Activated T-helper 17 cell treated with anti-CD3 and anti-CD28 coated beads, Interleukin-2, amount 50 U/mL, for 72 hours (primary cell): ENCODE results near the gene MAPKBP1. TPM values are rescaled to one million over a fixed set of nuclear protein-coding genes. Genes with fewer than 3 reads are reported as not detected.
"Not testable (repeated sequence)": the region's sequence is repeated elsewhere in the genome, so short reads cannot be mapped to it uniquely, and the experiment has no call there.

Source experiments
- ATAC-seq: fragments of 150-1000 bp; cut with Tn5 transposase; replicated peaks from 2 replicates; pipeline ENCODE4 v1.10.0; 2021; ENCODE audit warnings: mild to moderate bottlenecking, moderate library complexity
- H3K27ac Mint-ChIP-seq: one replicate; pipeline ENCODE4 v1.8.0; 2022; ENCODE audit warnings: mixed read lengths
- H3K27me3 Mint-ChIP-seq: one replicate; pipeline ENCODE4 v1.8.0; 2022; ENCODE audit warnings: mixed read lengths
- H3K36me3 Mint-ChIP-seq: one replicate; pipeline ENCODE4 v1.8.0; 2022; ENCODE audit warnings: low read depth, mild to moderate bottlenecking, mixed read lengths
- H3K4me1 Mint-ChIP-seq: one replicate; pipeline ENCODE4 v1.8.0; 2022; ENCODE audit warnings: mixed read lengths
- H3K4me3 Mint-ChIP-seq: one replicate; pipeline ENCODE4 v1.8.0; 2022; ENCODE audit warnings: mild to moderate bottlenecking, mixed read lengths
- H3K9me3 Mint-ChIP-seq: one replicate; pipeline ENCODE4 v1.8.0; 2022; ENCODE audit warnings: mixed read lengths
- total RNA-seq, 2 donors: library from RNA; stranded (reverse); gene quantifications; one replicate each; pipeline ENCODE4 v1.2.3, GENCODE V29; 2022

The MAPKBP1 gene, protein sequence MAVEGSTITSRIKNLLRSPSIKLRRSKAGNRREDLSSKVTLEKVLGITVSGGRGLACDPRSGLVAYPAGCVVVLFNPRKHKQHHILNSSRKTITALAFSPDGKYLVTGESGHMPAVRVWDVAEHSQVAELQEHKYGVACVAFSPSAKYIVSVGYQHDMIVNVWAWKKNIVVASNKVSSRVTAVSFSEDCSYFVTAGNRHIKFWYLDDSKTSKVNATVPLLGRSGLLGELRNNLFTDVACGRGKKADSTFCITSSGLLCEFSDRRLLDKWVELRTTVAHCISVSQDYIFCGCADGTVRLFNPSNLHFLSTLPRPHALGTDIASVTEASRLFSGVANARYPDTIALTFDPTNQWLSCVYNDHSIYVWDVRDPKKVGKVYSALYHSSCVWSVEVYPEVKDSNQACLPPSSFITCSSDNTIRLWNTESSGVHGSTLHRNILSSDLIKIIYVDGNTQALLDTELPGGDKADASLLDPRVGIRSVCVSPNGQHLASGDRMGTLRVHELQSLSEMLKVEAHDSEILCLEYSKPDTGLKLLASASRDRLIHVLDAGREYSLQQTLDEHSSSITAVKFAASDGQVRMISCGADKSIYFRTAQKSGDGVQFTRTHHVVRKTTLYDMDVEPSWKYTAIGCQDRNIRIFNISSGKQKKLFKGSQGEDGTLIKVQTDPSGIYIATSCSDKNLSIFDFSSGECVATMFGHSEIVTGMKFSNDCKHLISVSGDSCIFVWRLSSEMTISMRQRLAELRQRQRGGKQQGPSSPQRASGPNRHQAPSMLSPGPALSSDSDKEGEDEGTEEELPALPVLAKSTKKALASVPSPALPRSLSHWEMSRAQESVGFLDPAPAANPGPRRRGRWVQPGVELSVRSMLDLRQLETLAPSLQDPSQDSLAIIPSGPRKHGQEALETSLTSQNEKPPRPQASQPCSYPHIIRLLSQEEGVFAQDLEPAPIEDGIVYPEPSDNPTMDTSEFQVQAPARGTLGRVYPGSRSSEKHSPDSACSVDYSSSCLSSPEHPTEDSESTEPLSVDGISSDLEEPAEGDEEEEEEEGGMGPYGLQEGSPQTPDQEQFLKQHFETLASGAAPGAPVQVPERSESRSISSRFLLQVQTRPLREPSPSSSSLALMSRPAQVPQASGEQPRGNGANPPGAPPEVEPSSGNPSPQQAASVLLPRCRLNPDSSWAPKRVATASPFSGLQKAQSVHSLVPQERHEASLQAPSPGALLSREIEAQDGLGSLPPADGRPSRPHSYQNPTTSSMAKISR (N-terminal part only)
- total RNA-seq, result 10 to 100 TPM; 33.7 to 45.5 TPM

- H3K4me1 Mint-ChIP-seq, result peaks cover 46% of the 10 kb centered on the region
- H3K4me3 Mint-ChIP-seq, result peak within 1 kb of the TSS; percentile 85
- no peaks in the 10 kb centered on the region for H3K27me3 Mint-ChIP-seq
- no peaks in the 10 kb centered on the region for H3K9me3 Mint-ChIP-seq
- peaks cover 16% of the 10 kb centered on the region for H3K36me3 Mint-ChIP-seq
- peak; percentile 89 for ATAC-seq
- H3K27ac Mint-ChIP-seq, result peak within 1 kb of the TSS; percentile 77
These were observed at the start of gene MAPKBP1 for GRCh38 chr15:41774062-41774881. TSS of gene MAPKBP1 (plus strand) at chr15:41774484. CDS start at chr15:41775276, 792 bp downstream.

DNA sequence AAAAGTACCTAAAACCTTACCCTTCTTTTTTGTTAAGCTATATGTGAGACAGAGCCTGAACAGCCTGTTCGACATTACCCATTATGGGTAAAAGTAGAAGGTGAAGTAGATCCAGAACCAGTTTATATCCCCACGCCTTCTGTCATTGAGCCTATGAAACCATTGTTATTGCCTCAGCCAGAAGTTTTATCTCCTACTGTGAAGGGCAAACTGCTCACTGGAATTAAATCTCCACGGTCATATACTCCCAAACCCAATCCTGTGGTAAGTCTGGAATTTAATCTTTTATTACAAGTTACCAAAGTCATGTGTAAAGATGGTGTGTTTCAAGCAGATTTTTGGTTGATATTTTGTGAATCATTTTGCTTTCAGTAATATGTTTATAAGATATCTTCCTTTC lies 47.1 kb upstream of the MAPKBP1 start:
- Mint-ChIP-seq H3K27me3 (no peaks in the 10 kb centered on the region), H3K36me3 (peaks cover 42% of the 10 kb centered on the region), H3K9me3 (no peaks in the 10 kb centered on the region), H3K4me1 (no peaks in the 10 kb centered on the region), H3K27ac (no peak overlapping the region), H3K4me3 (no peak overlapping the region)
- ATAC-seq, result no peak

DNA sequence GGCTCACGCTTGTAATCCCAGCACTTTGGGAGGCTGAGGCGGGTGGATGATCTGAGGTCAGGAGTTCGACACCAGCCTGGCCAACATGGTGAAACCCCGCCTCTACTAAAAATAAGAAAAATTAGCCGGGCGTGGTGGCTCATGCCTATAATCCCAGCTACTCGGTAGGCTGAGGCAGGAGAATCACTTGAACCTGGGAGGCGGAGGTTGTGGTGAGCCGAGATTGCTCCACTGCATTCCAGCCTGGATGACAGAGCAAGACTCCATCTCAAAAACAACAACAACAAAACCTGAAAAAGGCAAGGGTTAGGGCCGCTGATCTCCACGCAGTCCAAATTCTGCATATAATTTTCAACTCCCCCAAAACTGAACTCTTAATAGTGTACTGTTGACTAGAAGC lies 46.2 kb upstream of the MAPKBP1 start:
- H3K27ac Mint-ChIP-seq, ATAC-seq, H3K27me3 Mint-ChIP-seq, H3K4me1 Mint-ChIP-seq, H3K9me3 Mint-ChIP-seq, H3K4me3 Mint-ChIP-seq: not testable (repeated sequence)
- H3K36me3 Mint-ChIP-seq, result peaks cover 52% of the 10 kb centered on the region

GRCh38 chr15:41730543-41730942 lies 43.7 kb upstream of the MAPKBP1 start:
- Mint-ChIP-seq H3K9me3 (no peaks in the 10 kb centered on the region), H3K27ac (no peak overlapping the region), H3K36me3 (peaks cover 65% of the 10 kb centered on the region), H3K4me1 (no peaks in the 10 kb centered on the region), H3K4me3 (no peak overlapping the region), H3K27me3 (no peaks in the 10 kb centered on the region)
- no peak for ATAC-seq

DNA sequence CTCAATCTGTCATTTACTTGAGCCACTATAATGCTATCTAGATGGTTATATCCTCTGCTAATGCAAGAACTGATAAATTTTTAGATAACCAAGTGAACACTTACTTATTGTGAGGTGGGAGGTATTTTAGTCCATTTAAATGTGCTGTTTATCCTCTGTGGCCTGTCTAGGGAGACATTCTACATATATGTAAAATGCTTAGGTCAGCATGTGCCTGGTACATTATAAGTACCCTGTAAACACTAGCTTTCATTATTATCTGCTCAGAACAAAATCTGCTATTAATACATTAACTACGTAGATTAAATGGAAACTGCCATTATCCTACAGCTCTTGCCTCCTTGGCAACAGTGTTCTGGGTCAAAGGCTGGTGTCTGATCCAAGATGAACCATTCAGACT lies 41.8 kb upstream of the MAPKBP1 start:
- no peaks in the 10 kb centered on the region for H3K9me3 Mint-ChIP-seq
- H3K4me1 Mint-ChIP-seq, result no peaks in the 10 kb centered on the region
- H3K36me3 Mint-ChIP-seq, result peaks cover 79% of the 10 kb centered on the region
- H3K4me3 Mint-ChIP-seq, result no peak overlapping the region
- ATAC-seq, result no peak
- no peaks in the 10 kb centered on the region for H3K27me3 Mint-ChIP-seq
- no peak overlapping the region for H3K27ac Mint-ChIP-seq

GRCh38 chr15:41734079-41734478 lies 40.2 kb upstream of the MAPKBP1 start:
- H3K4me1 Mint-ChIP-seq, result no peaks in the 10 kb centered on the region
- no peak overlapping the region for H3K27ac Mint-ChIP-seq
- no peak overlapping the region for H3K4me3 Mint-ChIP-seq
- ATAC-seq, result no peak
- peaks cover 84% of the 10 kb centered on the region for H3K36me3 Mint-ChIP-seq
- no peaks in the 10 kb centered on the region for H3K9me3 Mint-ChIP-seq
- H3K27me3 Mint-ChIP-seq, result no peaks in the 10 kb centered on the region

GRCh38 chr15:41735046-41735445 lies 39.2 kb upstream of the MAPKBP1 start:
- Mint-ChIP-seq H3K27ac (no peak overlapping the region), H3K9me3 (no peaks in the 10 kb centered on the region), H3K27me3 (no peaks in the 10 kb centered on the region), H3K4me3 (no peak overlapping the region), H3K4me1 (no peaks in the 10 kb centered on the region), H3K36me3 (peaks cover 88% of the 10 kb centered on the region)
- ATAC-seq, result no peak

- not testable (repeated sequence) for H3K4me3 Mint-ChIP-seq, H3K27me3 Mint-ChIP-seq, ATAC-seq, H3K9me3 Mint-ChIP-seq, H3K27ac Mint-ChIP-seq, H3K4me1 Mint-ChIP-seq
- H3K36me3 Mint-ChIP-seq, result peaks cover 88% of the 10 kb centered on the region
These were observed 38.8 kb upstream of the MAPKBP1 start for GRCh38 chr15:41735492-41735891.

GRCh38 chr15:41746802-41747201 lies 27.5 kb upstream of the MAPKBP1 start:
- Mint-ChIP-seq H3K4me3 (no peak overlapping the region), H3K9me3 (no peaks in the 10 kb centered on the region), H3K4me1 (no peaks in the 10 kb centered on the region), H3K27me3 (no peaks in the 10 kb centered on the region), H3K36me3 (peaks cover 82% of the 10 kb centered on the region), H3K27ac (no peak overlapping the region)
- no peak for ATAC-seq

DNA sequence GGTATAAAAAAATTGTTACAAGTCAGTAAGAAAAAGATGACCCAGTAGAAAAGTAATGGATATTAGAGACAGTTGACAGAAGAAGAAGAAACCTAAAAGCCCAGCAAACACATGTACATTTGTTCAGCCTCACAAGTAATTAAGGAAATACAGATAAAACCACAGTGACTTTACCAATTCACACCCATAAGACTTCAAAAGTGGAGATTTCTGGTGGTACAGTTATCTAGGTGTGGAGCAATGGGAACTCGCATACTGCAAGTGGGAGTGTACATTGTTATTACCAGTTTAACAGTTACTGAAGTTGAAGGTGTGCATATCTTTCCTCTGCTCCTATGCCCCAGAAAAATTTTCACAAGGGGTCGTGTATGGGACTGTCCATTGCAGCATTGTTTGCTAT lies 18.1 kb upstream of the MAPKBP1 start:
- no peak overlapping the region for H3K4me3 Mint-ChIP-seq
- H3K36me3 Mint-ChIP-seq, result peaks cover 85% of the 10 kb centered on the region
- ATAC-seq, result no peak
- no peaks in the 10 kb centered on the region for H3K27me3 Mint-ChIP-seq
- H3K27ac Mint-ChIP-seq, result no peak overlapping the region
- no peaks in the 10 kb centered on the region for H3K4me1 Mint-ChIP-seq
- no peaks in the 10 kb centered on the region for H3K9me3 Mint-ChIP-seq

DNA sequence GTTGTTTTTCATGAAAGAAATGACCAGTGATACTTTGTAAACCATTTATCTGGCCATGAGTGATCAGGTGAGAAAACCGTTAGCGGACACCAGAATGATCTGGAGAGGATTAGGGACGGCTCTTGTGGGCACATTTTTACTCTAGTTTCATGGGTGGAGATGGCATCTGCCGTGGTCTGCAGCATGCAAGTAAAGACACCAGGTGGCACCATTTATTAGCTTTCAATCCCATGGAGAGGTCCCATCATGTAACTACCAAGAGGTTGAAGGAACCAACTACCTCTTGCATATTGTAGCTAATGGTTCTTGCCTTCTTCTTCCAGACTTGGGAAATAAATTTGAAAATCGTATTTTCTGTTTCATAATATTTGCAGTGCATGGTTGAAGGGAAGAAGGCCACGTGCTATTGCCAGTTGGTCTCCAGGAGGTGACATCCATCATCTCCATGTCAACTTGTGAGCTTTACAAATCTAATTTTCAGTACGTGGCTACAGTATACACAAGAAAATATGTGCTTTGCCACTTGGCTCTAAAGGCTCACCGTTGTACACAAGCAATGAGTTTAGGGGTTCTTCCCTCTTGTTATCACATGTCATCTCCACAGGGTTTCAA lies 1.5 kb upstream of the MAPKBP1 start:
- peak overlapping the region; percentile 85 for H3K4me3 Mint-ChIP-seq
- no peaks in the 10 kb centered on the region for H3K9me3 Mint-ChIP-seq

DNA sequence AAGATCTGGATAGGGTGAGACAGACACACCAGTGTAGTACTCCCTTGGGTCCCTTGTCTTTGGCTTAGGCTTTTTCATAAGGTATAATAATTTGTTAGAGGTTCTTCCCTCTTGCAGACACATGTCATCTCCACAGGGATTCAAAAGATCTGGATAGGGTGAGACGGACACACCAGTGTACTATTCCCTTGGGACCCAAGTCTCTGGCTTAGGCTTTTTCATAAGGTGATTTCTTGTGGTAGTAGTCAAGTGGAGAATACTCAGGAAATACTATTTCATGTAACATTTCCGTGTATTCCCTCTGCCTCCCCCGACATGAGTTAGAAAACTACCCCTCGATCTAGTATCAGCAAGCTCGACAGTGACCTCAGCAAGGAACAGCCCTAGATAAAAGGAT lies 954 bp upstream of the MAPKBP1 start:
- H3K36me3 Mint-ChIP-seq, result peaks cover 9% of the 10 kb centered on the region
- H3K27me3 Mint-ChIP-seq, result no peaks in the 10 kb centered on the region
- peaks cover 40% of the 10 kb centered on the region for H3K4me1 Mint-ChIP-seq
- H3K27ac Mint-ChIP-seq, result peak overlapping the region; percentile 77
- H3K9me3 Mint-ChIP-seq, result no peaks in the 10 kb centered on the region
- peak overlapping the region; percentile 85 for H3K4me3 Mint-ChIP-seq
- ATAC-seq, result no peak

More for the DNA sequence above, 1.5 kb upstream of the MAPKBP1 start:
- H3K27me3 Mint-ChIP-seq, result no peaks in the 10 kb centered on the region
- H3K27ac Mint-ChIP-seq, result peak overlapping the region; percentile 77
- H3K4me1 Mint-ChIP-seq, result peaks cover 35% of the 10 kb centered on the region
- peaks cover 8% of the 10 kb centered on the region for H3K36me3 Mint-ChIP-seq
- peak; percentile 13 for ATAC-seq

- Mint-ChIP-seq H3K27me3 (no peaks in the 10 kb centered on the region), H3K27ac (peak overlapping the region; percentile 77), H3K4me3 (peak overlapping the region; percentile 85), H3K4me1 (peaks cover 43% of the 10 kb centered on the region), H3K9me3 (no peaks in the 10 kb centered on the region), H3K36me3 (peaks cover 12% of the 10 kb centered on the region)
- no peak for ATAC-seq
These were observed 589 bp upstream of the MAPKBP1 start for GRCh38 chr15:41773729-41774061.
